NCI-H510A (cell line): Measurements from ENCODE around the gene NCOA6.
A peak's percentile ranks its signal among the peaks of the same experiment; 100 is the strongest.
"Not testable (repeated sequence)": the region's sequence is repeated elsewhere in the genome, so short reads cannot be mapped to it uniquely, and the experiment has no call there.

Experiments used
- DNase-seq: peaks from one replicate; lab custom pipeline; 2025; lab: John Stamatoyannopoulos, UW

NCOA6 gene

DNA sequence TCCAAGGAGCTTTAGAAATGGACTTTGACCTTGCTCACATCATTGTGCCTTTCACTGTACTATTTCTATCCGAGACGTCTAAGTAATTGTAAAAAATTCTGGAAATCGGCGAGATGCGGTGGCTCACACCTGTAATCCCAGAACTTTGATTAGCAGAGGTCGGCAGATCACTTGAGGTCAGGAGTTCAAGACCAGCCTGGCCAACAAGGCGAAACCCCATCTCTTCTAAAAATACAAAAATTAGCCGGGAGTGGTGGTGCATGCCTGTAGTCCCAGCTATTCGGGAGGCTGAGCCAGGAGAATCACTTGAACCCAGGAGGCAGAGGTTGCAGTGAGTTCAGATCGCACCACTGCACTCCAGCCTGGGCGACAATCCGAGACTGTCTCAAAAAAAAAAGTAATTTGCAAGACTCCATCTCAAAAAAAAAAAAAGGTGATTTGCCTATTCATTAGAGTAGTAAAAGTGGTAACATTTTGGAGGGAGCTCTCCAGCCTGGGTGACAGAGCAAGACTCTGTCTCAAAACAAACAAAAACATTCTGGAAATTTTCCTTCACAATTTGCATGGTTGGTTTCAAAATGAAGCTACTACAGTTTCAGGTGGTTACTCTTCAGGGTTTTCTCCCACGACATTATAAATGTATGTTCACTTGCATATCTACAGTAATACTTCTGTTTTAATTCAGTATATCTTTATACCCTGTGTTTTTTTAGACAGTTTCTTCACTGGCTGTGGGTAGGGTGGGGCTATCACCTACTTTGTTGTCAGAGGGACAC lies 106.0 kb downstream of the NCOA6 start:
- not testable (repeated sequence) for DNase-seq

DNA sequence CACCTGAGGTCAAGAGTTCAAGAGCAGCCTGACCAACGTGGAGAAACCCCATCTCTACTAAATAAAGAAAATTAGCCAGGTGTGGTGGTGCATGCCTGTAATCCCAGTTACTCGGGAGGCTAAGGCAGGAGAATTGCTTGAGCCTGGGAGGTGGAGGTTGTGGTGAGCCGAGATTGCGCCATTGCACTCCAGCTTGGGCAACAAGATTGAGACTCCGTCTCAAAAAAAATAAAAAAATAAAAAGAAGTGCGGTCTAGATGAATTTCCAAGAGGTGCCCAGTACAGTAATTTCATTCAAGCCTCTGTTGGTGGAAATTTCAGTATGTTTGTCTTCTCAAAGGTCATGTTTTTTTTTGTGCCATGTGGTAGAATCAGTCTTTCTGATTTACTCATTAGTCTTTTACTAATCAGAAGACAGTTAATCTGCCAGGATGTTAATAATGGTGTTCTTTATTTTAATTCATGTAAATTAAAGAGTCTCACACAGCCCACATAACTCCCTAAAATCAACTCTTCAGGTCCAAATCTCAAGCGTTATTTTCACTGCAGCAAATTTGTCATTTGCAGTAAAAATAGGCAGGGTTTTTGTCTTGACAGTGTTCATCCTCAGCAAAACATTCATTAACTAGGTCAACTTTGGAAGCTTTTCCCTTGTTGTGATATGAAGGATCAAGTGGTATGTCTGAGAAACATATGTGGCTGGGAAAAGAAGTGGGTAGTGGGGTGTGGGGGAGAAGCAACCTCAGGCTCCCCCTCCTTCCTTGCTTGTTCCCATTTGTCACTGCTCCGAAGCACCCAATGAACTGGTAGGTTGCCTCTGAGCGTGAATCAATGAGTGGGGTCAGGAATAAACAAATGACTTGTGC lies 108.0 kb downstream of the NCOA6 start:
- no peak for DNase-seq

DNA sequence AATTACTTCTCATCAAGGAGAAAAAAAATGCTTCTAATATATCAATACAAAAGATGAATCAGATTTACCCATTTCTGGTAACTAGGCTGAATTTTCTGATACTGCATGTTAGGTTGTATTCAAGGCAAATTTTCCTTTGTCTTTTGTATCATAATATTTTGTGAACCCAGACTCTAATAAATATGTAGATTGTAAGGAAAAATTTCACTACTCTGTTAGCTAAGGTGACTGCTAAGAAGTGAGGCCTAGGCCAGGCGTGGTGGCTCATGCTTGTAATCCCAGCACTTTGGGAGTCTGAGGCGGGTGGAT lies 108.6 kb downstream of the NCOA6 start:
- DNase-seq, result no peak

DNA sequence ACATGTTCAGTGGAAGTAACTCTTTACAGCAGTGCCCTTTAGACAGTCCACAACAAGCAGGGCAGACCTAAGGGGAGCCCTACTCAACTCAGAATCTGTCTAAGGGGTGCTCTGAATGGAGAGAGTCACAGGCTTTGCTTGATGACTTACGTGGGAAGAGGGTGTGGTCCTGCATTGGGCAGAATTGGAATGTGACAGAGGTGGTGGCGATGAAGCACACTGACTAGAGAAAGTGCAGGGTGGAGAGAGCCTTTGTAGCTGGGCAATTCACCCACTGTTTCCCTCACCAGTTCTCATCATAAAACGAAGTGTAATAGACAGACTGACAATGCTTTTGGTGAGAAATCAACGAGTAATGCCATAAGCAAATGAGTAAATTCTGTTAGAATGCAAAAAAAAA lies 110.1 kb downstream of the NCOA6 start:
- DNase-seq, result no peak

DNA sequence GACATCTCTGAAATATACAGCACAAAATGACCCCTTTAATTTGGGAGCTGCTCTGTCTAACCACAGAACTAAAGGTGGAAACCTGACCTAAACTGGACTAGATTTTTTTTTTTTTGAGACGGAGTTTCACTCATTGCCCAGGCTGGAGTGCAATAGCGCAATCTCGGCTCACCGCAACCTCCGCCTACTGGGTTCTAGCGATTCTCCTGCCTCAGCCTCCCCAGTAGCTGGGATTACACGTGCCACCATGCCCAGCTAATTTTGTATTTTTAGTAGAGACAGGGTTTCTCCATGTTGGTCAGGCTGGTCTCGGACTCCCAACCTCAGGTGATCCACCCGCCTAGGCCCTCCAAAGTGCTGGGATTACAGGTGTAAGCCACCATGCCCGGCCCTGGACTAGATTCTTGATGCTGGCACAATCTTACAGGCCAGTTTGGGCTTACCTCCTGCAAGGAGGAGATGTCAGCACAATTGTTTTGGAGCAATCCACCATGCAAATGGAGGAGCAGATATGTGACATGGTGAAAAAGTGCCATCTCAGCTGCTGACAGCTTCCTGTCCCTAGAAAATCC lies 111.4 kb downstream of the NCOA6 start:
- not testable (repeated sequence) for DNase-seq

DNA sequence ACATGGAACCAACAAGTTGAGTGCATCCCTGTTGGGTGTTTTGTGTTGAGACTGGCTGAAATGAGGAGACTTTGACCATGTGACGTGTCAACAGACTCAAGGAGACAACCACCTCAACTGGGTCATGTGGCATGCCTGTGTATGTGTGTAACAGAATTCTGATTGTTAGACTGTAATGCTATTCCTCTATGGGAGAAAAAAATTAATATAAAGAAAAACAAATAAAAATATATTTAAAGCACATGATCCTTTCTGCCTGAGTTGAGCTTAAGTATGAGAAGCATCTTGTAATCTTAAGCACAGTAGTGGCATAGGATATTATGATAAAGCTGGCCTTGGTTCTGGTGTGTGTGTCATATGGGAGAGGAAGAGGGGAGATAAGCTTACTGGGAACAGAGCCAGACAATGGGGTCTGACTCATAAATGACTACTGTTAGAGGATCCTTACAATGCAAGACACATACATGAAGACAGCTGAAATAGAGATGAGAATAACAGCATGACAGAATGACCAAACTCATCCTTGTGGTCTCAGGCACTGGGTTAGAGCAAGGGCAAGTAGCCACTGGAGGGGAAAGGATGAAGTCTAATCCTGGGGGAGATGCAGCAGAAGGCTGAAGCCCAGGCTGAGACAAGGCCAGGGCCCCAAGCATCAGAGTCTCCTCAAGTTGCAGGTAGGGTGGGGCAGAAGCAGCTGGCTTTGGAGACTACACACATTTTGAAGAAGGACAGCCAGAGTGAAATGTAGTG lies 112.1 kb downstream of the NCOA6 start:
- DNase-seq, result no peak

DNA sequence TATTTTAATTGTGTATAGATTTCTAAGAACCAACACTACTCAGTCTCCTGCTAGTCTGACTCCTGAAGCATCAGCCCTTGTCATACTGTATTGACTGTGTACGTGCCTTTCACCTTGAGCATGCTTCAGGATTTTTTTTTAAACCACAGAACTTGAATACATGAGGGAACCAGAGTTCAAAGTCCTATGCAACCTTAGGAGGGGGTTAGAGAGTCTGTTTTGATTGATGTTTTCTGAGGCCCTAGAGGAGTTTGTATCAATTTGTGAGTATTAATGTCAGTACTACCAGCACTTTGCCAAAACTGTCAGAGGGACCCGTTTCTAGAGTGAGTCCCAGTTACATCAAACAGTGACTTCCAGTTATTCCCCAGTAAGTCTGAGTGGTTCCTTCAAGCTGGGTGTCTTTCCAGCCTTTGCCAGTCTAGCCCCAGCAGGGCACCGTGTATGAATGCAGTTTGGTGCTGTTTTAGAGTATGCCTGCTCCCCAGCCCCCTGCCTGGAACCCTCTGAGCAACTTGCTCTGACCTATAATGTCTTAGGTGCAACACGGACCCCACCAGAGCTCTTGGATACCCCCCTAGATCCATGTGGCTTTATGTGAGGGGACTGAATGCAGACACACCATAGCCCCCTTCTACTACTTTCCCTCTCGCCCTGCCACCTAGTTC lies 112.8 kb downstream of the NCOA6 start:
- DNase-seq, result no peak

DNA sequence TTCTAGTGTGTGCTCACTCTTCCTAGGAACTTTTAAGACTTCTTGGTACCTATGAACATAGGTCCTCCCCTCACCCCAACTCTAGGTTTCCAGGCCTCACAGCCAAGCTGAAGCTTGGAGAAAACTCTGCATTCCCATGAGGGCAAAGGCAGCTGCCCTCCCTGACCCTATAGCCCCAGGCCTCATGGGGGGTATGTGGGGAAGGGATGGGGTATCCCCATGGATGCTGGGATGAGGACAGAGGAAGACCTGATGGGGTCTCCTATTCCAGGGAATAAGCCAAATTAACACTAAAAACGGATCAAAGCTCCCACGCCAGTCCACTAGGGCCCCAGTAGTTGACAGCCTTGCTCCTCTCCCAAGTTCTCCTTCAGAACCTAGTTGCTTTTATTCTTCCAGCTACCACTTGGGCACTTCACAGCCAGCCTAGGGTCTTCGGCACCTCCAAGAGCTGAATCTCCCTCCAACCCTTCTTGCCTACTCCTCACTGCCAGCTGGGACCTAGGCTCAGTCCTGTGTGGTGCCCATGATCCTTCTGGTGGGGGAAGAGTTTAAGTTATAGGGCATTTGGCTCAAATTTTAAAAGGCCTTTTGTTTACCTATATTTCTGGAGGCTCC lies 113.5 kb downstream of the NCOA6 start:
- no peak for DNase-seq

DNA sequence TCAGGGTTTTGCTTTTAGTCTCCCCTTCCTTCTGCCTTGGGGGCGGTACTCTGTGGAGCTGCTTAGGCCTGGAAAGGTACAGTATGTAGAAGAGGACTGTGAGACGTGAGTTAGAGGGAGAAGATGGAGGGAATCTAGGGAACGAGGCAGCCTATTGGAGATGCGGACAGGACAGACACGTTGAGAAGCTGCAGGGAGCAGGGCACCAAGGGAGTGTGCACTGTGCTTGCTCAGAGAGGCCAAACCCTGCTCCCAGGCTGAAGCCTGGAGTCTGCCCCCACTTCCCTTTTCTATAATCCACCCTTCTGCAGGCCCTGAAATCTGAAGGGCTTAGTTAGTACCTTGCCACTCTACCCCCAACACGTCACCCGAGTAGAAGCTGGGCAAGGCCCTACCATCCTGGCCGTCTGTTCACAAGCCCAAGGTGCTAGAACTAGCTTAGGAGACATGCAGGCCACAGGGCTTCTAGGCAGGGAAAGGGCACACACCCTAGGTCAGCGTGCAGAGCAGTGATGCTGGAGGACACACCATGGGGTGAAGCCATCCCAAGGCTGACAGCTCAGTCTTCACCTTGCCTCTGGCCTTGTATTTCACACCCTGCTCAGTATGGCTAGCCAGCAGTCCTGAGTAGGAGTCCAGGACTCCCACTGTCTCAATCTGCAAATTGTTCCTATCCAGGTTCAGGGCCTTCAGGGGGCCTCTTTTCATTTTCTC lies 114.4 kb downstream of the NCOA6 start:
- DNase-seq, result no peak

DNA sequence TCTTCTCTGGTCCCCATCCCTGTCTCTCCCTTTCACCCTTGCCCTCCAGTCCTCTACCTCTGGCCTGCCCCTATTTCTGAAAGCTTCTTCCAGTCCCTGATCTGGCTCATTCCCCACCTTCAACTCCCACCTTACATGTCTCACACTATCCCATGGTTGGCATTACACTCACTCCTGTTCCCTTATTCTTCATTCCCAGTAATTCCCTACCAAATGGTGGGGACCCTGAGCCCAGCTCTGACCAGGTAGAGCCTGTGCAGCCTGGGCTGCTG lies 114.9 kb downstream of the NCOA6 start:
- no peak for DNase-seq

DNA sequence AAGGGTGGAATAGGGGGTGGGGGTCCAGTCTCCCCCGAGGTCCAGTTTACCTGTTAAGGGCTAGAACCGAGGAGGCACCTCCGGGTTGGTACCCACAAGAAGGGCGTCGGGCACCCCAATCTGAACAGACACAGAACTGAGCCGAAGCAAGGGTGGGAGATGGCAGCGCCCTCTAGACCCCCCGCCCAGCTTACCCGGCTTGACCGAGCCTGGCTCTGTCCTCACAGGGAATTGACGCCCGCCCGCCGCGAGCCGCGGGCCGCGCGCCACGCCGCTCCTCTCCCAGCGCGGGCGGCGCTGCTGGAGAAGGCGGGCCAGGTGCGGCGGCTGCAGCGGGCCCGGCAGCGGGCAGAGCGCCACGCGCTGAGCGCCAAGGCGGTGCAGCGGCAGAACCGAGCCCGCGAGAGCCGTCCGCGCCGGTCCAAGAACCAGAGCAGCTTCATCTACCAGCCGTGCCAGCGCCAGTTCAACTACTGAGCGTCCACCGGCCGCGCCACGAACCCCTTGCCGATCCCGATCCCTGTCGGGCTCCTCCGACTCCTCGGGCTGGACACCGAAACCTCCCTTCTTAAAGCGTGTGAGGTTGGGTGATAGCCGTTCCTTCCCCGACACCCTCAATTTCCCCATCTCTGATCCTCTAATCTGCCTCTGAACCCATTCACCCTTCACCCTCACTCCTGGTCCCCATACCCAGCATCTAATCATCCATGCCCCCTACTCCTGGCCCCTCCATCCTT lies 115.5 kb downstream of the NCOA6 start:
- DNase-seq, result peak; percentile 74

DNA sequence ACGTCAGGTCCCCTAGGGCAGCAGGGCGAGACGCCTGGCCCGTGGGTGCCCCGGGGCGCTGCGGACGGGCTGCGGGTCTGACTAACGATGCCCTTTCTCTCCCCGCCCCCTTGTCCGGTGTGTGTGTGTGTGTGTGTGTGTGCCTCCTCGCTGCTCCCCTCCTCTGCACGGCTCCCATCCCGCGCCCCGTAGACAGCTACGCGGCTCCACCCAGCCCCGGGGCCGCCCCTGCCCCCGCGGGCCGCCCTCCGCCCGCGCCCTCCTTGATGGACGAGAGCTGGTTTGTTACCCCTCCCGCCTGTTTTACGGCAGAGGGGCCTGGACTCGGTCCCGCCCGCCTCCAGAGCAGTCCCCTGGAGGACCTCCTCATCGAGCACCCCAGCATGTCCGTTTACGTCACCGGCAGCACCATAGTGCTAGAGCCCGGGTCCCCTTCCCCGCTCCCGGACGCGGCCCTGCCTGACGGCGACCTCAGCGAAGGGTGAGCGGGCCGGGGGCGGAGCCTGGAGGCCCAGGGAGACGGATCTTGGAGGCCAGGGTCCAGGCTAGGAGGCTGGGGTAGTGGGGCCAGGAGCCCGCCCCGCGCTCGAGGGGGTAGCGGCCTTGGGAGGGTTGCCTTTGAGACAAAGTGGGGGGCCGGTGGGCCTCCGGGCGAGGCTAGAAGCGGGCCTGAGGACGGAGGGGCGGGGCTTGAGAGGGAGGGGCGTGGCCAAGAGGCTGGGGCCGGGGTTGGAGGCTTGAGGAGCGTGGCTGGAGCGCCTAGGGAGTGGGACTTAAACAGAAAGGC lies 116.2 kb downstream of the NCOA6 start:
- peak; percentile 81 for DNase-seq

DNA sequence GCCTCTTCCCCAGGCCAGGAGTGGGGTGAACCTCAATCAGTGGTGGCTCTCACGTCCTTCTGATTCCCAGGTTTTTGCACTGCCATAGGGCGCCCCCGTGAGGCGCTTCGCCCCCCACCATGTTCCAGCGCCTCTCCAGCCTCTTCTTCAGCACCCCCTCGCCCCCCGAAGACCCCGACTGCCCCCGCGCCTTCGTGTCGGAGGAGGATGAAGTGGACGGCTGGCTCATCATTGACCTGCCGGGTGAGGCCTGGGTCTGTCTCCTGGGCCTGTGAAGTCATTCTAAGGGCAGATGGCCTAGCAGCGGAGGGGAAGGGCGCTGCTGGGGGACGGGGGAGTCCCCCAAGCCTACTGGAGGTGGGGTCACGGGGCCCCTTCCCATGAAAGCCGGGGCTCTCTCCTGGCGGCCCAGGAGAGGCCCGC lies 116.8 kb downstream of the NCOA6 start:
- DNase-seq, result peak; percentile 15

DNA sequence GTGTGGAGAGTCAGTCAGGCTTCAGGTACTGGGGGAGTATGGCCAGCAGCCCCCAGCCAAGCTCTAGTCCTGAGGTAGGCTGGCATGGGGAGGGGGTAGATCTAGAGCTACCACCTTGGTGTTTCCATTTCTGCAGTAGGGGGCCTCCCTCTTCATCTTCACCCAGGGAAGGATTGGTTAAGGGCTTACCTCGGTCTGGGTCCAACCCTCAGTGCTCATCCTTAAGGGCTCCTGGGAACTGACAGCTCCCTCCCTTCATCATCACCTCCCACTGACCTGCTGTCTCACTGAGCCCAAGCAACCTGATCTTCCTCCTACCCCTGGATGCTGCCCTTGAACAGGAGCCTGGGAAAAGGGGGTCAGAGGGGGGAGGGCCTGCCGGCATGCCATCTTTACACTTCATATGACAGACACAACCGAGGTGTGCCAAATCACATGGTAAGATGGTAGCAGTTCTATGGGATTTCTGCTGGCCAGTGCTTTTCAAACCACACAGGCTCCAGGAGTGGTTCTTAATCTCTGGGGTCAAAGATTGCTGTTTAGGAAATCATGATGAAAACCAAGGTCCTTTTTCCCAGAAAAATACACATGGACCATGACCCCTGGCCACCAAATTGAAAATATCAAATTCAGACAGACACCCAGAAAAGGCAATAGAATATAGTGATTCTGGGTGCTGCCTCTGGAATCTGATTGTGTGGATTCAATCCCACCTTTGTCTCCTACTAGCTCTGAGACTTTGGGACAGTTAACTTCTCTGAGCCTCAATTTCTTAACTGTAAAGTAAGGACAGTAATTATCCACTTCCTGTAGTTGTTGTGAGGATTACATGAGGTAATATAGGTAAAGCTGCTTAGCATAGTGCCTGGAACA lies 118.3 kb downstream of the NCOA6 start:
- DNase-seq, result no peak

DNA sequence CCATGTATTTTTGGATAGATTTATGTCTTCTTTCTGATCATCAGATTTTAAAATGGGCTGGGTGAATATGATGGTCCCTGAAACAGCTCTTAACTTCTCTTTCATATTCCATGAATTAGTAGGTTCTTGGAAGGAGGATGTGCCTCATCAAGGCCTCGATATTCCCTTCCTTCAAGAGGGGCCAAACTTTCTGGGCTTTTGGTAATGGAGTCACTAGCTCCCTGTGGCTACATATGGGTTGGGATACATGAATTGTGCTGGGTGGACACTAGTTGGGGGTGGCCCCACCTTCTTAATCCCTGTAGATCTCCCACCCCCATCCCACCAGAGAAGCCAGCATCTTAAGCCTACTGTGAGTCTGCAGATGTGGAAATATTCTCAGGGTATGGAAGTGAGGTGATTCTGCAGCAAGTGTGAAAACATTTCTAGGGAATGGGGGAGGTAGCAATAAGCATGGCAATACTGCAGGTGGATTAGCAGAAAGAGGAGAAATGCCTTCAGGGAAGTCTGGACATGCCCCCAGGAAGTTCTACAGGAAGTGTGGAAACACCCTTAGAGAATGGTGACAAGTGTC lies 119.1 kb downstream of the NCOA6 start:
- no peak for DNase-seq

DNA sequence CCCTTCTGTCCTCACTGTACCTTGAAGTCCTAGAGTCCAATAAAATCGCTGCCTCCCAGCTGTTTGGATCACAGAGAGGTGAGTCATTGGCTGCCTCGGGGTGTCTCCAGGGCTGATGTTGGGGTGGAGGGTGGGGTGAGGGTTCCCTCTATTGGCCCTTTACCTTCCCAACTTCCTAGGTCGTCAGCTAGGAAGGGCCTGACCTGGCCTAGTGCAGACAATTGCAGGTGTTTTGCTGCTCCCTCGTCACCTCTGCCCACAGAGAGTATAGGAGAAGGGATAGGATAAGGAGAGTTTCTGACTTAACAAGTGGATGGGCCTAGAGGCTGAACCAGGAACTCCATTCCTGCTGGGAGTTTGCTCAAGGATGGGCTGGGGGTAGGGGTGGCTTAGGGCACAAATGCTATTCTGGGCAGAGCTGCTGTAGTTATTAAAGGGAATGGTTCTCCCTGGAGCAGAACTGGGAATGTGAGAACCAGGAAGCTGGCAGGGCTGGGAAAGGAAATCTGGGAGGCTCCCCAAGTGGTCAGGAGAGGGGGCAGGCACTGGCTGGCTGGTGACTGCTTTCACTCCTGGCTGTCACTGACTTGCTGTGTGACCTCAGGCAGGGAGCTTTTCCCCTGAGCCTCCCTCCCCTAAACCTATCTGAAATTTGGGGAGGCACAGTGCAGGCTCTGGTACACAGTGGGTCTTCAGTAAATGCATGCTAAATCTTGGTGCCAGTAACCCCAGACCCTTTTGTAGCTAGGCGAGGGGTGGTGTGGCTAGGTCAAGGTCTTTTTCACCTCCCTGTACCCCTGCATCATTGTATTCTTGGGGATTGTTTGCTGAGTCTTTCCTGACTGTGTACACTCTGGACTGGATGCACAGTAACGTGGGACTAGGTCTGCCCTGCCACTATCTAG lies 119.8 kb downstream of the NCOA6 start:
- no peak for DNase-seq

DNA sequence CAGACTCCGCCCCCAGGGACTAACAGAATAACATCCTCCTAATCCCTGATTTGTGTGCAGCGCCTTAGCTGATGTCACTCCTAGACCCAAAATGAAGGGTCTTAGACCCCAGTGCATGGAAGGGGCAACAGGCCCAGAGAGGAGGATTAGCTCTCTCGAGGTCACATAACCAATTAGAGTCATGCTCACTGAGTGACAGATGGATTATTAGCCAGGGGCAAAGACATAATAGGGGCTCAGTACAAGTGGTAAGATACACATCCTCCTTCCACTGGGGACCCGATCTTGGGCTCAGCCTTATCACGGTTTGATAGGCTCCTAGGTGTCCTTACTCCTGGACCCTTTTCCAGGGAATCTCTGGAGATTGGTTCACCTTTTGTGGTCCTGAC lies 120.4 kb downstream of the NCOA6 start:
- no peak for DNase-seq
